ENCODE data around the gene COIL. TPM values are rescaled to one million over a fixed set of nuclear protein-coding genes. Genes with fewer than 3 reads are reported as not detected.
"Not testable (repeated sequence)": the region's sequence is repeated elsewhere in the genome, so short reads cannot be mapped to it uniquely, and the experiment has no call there.

Gene COIL
- polyA plus RNA-seq, 5 donors = 26.2 to 35.4 (median 30.9) TPM

- DNase-seq = no peak
Observed at GRCh38 chr17:56979091-56979480, 18.2 kb upstream of the COIL start.

DNA sequence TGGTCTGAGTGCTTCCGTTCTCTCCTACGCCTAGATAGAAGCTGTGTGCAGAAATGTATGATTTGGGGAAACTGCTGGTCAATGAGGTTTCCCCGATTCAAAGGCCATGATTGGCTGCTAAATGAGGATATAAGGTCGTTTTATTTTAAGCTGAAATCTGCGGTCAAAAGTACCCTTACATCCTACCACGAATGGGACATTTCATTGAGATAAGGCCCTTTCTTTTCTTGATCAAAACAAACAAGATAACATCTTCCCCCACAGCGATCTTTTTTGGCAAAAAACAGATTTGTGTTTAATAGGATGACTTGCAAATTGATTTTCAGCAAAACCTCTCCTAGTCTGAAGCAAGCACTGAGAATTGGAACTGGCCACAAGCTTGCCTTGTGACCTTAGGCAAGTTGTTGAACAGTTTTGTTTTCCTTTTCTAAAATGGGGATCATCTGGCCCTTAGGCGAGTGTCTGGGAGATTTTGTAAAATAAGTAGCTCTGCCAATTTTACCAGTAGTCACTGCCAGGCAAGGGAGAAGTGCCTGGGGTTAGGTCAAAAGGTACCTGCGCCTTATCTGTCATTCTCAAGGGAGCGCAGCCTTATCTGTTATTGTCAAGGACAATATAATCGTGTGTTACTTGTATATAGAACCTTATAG lies 17.7 kb upstream of the COIL start:
- DNase-seq = no peak

DNA sequence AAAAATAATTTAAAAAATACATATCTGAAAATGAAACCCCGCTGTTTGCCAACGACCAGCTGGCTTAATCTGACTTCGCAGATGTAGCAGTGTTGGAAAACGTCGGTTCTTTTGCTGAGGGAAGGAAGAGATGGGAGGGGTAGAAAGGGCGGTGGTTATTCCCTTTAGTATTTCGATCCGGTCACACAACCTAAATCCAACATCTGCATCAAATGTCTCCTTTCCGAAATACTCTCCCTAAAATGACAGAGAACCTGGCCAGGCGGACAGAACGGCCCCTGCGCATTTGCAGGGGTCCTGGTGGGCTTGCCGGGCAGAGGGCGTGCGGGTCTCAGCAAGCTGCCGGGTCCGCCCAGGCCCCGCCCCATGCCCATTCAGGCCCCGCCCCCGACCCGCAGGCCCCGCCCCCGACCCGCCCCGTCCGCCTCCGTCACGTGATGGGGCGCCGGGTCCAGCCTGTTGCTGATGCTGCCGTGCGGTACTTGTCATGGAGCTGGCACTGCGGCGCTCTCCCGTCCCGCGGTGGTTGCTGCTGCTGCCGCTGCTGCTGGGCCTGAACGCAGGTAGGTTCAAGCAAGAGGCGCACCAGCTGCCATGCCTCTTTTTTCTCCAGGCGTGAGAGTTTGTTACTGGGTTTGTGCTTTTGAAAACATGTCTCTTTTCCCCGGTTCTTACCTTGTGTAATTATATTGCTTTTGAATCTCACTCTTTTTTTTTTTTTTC lies 17.0 kb upstream of the COIL start, which contains the start of gene SCPEP1:
Gene SCPEP1 (plus strand): TSS at position 459 of the 723 bp plus-strand sequence. CDS start 29 bp downstream, at position 488.
- peak; percentile 75 to 78 for DNase-seq

- DNase-seq = no peak
Observed at GRCh38 chr17:56976941-56977608, 16.2 kb upstream of the COIL start.

DNA sequence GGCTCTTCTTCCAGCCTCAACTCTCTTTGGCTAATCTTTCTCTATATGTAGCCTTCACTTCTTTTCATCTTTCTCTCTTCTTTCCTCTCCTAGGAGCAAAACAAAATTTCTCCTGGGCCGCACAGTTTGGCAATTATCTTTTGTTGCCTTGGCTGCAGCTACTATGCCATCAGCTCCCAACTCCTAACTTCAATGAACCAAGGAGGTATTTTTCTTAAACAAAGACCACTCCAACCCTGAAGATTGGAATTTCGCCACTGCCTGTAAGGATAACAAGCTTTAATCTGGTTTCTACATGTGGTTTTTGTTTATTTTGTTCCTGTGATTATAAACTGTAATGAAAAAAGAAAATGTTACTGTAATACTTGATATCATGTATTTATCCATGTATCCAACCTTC lies 14.8 kb upstream of the COIL start:
- DNase-seq = no peak

- DNase-seq = no peak
Observed at GRCh38 chr17:56974055-56974454, 13.2 kb upstream of the COIL start.

- no peak for DNase-seq
Observed at GRCh38 chr17:56973520-56973919, 12.7 kb upstream of the COIL start.

- no peak for DNase-seq
Observed at GRCh38 chr17:56972111-56972730, 11.4 kb upstream of the COIL start.

- no peak for DNase-seq
Observed at GRCh38 chr17:56970974-56971373, 10.1 kb upstream of the COIL start.

DNA sequence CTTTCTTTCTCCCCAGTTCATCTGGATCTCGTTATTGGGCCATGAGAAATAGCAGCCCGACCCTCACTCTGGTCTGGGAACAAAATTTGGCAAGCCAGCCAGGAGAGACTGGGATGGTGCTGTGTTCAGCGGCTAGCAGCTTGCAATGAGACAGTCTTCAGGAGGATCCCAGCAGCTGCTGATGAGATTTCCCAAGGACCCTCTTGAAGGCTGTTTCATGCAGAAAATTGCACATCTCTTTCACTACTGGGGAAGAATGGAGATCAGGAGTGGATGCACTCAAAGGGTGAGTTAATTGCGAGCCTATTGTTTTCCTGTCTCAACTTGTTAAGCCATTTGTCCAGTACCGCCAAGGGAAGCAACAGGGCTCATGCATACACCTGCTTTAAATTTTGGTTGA lies 5.5 kb upstream of the COIL start:
- DNase-seq = no peak

DNA sequence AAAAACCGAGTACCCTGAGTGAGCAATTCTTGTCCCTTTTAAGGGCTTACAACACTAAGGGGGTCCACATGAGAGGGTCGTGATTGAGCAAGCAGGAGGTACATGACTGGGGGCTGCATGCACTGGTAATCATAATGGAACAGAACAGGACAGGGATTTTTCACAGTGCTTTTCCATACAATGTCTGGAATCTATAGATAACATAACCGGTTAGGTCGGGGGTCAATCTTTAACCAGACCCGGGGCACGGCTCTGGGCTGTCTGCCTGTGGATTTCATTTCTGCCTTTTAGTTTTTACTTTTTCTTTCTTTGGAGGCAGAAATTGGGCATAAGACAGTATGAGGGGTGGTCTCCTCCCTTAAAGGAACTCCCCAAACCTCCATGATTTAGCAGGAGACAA lies 4.8 kb upstream of the COIL start:
- not testable (repeated sequence) for DNase-seq

DNA sequence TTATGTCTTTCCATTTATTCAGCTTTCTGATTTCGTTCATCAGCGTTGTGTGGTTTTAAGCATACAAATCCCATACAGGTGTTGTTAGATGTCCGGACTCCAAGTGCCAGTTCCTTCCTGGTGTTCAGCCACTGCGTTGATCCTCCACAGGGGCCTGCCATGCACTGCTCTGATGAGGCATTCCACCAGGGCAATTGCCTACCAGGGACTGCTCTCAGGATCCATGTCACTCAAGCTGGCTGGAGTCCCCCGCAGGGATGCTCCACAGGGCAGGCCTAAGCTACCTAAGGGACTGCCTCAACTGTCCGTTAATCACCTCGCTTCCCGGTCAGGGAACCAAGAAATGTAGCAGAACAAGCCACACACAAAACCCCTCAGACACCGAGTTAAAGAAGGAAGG lies 4.4 kb upstream of the COIL start:
- DNase-seq = not testable (repeated sequence)

GRCh38 chr17:56956992-56957391 lies 3.9 kb downstream of the COIL start:
- no peak for DNase-seq

GRCh38 chr17:56949595-56949994 lies 11.3 kb downstream of the COIL start:
- no peak for DNase-seq

DNA sequence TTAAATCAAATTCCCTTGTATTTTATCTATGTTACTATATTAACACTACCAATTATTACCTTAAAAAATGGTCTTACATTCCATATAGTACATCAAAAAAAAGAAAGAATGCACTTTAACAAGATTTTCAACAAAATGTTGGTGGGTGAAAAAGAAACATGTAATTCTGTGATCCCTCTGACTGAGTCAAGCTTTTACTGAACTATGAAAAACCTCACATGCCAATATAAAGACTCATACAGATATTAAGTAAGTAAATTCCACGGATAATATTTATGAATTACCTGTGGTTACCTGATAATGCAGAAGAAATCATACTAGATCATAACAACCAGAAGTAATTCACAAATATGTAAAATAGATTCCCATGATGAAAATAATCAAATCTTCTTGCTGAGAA lies 12.4 kb downstream of the COIL start:
- DNase-seq = no peak

- no peak for DNase-seq
Observed at GRCh38 chr17:56947741-56948140, 13.1 kb downstream of the COIL start.

GRCh38 chr17:56945938-56946505 lies 14.8 kb downstream of the COIL start:
- DNase-seq = no peak

- DNase-seq = no peak
Observed at GRCh38 chr17:56943505-56944125, 17.2 kb downstream of the COIL start.

DNA sequence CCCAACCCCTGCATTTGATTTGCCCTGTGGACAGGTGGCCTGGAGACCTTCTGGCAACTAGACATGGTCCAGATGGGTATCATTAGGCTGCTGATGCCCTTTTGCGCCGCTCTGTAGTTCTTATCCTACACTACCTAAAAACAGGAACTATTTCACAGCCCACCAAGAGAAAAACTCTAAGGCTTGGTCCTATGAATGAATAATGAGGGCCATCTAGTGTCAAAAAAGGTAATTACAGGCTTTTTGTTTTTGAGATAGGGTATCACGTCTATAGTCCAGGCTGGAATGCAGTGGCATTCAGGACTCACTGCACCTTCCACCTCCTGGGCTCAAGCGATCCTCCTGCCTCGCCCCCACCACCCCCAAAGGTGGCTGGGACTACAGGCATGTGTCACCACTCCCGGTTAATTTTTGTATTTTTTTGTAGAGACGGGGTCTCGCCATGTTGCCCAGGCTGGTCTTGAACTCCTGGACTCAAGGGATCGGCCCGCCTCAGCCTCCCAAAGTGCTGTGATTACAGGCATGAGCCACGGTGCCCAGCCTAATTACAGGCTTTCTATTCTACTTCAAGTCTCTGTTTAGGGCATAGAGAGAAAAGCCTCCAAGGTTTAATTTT lies 20.9 kb downstream of the COIL start:
- DNase-seq = peak in 1 of 2 donors; percentile 46

DNA sequence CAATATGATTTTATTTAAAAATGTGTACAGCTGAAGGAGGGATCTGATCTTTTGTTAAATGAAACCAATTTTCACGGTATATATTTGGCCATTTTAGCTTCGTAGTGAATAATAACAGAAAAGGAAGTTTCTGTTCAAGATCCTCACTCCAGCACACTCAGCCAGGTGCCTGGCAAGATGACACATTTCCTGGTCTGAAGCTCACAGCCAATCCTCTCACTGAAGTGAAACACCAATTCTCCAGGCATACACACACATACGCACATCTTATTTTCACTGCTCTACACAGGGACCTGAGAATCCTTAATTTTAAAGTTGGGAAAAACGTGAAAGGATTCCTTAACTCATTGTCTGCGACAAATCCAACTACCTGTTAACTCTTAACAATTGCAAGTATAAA lies 22.6 kb downstream of the COIL start:
- DNase-seq = not testable (repeated sequence)

GRCh38 chr17:56937687-56938086 lies 23.2 kb downstream of the COIL start:
- DNase-seq = no peak

All from right lung (tissue), 5 donors.